KMS-11 (cell line): Measurements from ENCODE around the gene BCAR3.

Experiments
- H2AFZ ChIP-seq: fragments of 200-600 bp; sonication (generic); 2 replicates; pipeline ENCODE4 v1.6.1; 2016; ENCODE audit warnings: antibody characterized with exemption, mixed run types, low read depth
- H3K27ac ChIP-seq: fragments of 200-600 bp; sonication (generic); 2 replicates; pipeline ENCODE4 v1.6.1; 2016; ENCODE audit warnings: mild to moderate bottlenecking, mixed run types
- H3K27me3 ChIP-seq: fragments of 200-600 bp; sonication (generic); 2 replicates; pipeline ENCODE4 v1.6.1; 2017; ENCODE audit warnings: mild to moderate bottlenecking, low read depth, mixed run types, moderate library complexity; ENCODE audit not compliant: insufficient read depth
- H3K36me3 ChIP-seq: fragments of 200-600 bp; sonication (generic); 2 replicates; pipeline ENCODE4 v1.6.1; 2017; ENCODE audit warnings: mild to moderate bottlenecking, mixed run types; ENCODE audit not compliant: insufficient read depth
- H3K4me1 ChIP-seq: fragments of 200-600 bp; sonication (generic); 2 replicates; pipeline ENCODE4 v1.6.1; 2016; ENCODE audit warnings: mild to moderate bottlenecking, low read depth, mixed run types; ENCODE audit not compliant: poor library complexity, severe bottlenecking
- H3K4me2 ChIP-seq: fragments of 200-600 bp; sonication (generic); 2 replicates; pipeline ENCODE4 v1.7.0; 2016; ENCODE audit warnings: mild to moderate bottlenecking, mixed run types
- H3K4me3 ChIP-seq: fragments of 200-600 bp; sonication (generic); IDR thresholded peaks from 2 replicates; pipeline ENCODE4 v1.6.1; 2017; ENCODE audit warnings: low read depth, low read length, mixed read lengths; ENCODE audit not compliant: insufficient read depth
- H3K79me2 ChIP-seq: fragments of 200-600 bp; sonication (generic); 2 replicates; pipeline ENCODE4 v1.6.1; 2016; ENCODE audit warnings: low read depth, mixed run types; ENCODE audit not compliant: insufficient read depth
- H3K9ac ChIP-seq: fragments of 200-600 bp; sonication (generic); 2 replicates; pipeline ENCODE4 v1.6.1; 2016; ENCODE audit warnings: mild to moderate bottlenecking, mixed run types
- H4K20me1 ChIP-seq: fragments of 200-600 bp; sonication (generic); 2 replicates; pipeline ENCODE4 v1.6.1; 2016; ENCODE audit warnings: mild to moderate bottlenecking, mixed run types; ENCODE audit not compliant: insufficient read depth
- CTCF ChIP-seq: fragments of 200-600 bp; sonication (generic); conservative IDR thresholded peaks from 2 replicates; pipeline ENCODE4 v1.6.1; 2017; ENCODE audit warnings: low read depth, mild to moderate bottlenecking, antibody characterized with exemption, low read length, moderate library complexity, mixed read lengths

The BCAR3 gene

GRCh38 chr1:93690341-93690740 lies 8.7 kb upstream of the BCAR3 start:
- TF ChIP-seq CTCF = no peak
- no peak overlapping the region for H3K4me3 ChIP-seq
- no peak overlapping the region for H3K27ac ChIP-seq
- no peak overlapping the region for H3K9ac ChIP-seq
- H2AFZ ChIP-seq = no peak overlapping the region
- no peaks in the 10 kb centered on the region for H3K79me2 ChIP-seq
- H3K27me3 ChIP-seq = no peaks in the 10 kb centered on the region
- H4K20me1 ChIP-seq = no peaks in the 10 kb centered on the region
- H3K36me3 ChIP-seq = no peaks in the 10 kb centered on the region
- H3K4me2 ChIP-seq = no peak overlapping the region
- no peaks in the 10 kb centered on the region for H3K4me1 ChIP-seq

GRCh38 chr1:93689521-93690223 lies 8.0 kb upstream of the BCAR3 start:
- Histone ChIP-seq H3K4me2 (no peak overlapping the region), H3K79me2 (no peaks in the 10 kb centered on the region), H3K27me3 (no peaks in the 10 kb centered on the region), H4K20me1 (no peaks in the 10 kb centered on the region), H3K27ac (no peak overlapping the region), H2AFZ (no peak overlapping the region), H3K4me1 (no peaks in the 10 kb centered on the region), H3K4me3 (no peak overlapping the region), H3K36me3 (no peaks in the 10 kb centered on the region), H3K9ac (no peak overlapping the region)
- TF ChIP-seq CTCF = no peak

- no peak overlapping the region for H3K4me3 ChIP-seq
- no peaks in the 10 kb centered on the region for H3K4me1 ChIP-seq
- no peak overlapping the region for H3K27ac ChIP-seq
- no peaks in the 10 kb centered on the region for H4K20me1 ChIP-seq
- no peak overlapping the region for H2AFZ ChIP-seq
- no peaks in the 10 kb centered on the region for H3K79me2 ChIP-seq
- H3K36me3 ChIP-seq = no peaks in the 10 kb centered on the region
- no peaks in the 10 kb centered on the region for H3K27me3 ChIP-seq
- H3K4me2 ChIP-seq = no peak overlapping the region
- TF ChIP-seq CTCF = no peak
- H3K9ac ChIP-seq = no peak overlapping the region
Measured at GRCh38 chr1:93687542-93687941, 5.9 kb upstream of the BCAR3 start.

GRCh38 chr1:93686504-93687250 lies 5.0 kb upstream of the BCAR3 start:
- Histone ChIP-seq H4K20me1 (no peaks in the 10 kb centered on the region), H3K4me2 (no peak overlapping the region), H3K79me2 (no peaks in the 10 kb centered on the region), H3K4me1 (no peaks in the 10 kb centered on the region), H3K9ac (no peak overlapping the region), H3K27ac (no peak overlapping the region), H2AFZ (no peak overlapping the region), H3K4me3 (no peak overlapping the region), H3K27me3 (no peaks in the 10 kb centered on the region), H3K36me3 (no peaks in the 10 kb centered on the region)
- TF ChIP-seq CTCF = no peak
